Transverse colon (tissue), 3 donors: ENCODE data around the gene RPS27L.

Experiments
- CTCF ChIP-seq, 5 experiments: fragments of 200-600 bp in 3 of 5; fragments of 450-650 bp in 2 of 5; sonication (generic) in 3 of 5; IDR thresholded peaks; 1 replicate in 2 of 5; 2 replicates in 3 of 5; pipeline ENCODE4 v1.5.1; 2016 to 2017; ENCODE audit warnings: antibody characterized with exemption in 5 of 5, inconsistent platforms in 3 of 5, mild to moderate bottlenecking in 2 of 5, moderate library complexity in 1 of 5
- POLR2A ChIP-seq: fragments of 450-650 bp; IDR thresholded peaks from one replicate; pipeline ENCODE4 v1.6.1; 2016; ENCODE audit warnings: antibody characterized with exemption, mild to moderate bottlenecking, moderate library complexity

GRCh38 chr15:63163217-63163616 lies 5.9 kb upstream of the RPS27L start:
- TF ChIP-seq POLR2A = no peak
- TF ChIP-seq CTCF (IDR thresholded peaks at IDR 0.05) = no peak
